ENCODE data around the gene RRAS.

GRCh38 chr19:49667473-49667872, 27.5 kb upstream of the RRAS start:
- TF ChIP-seq CTCF (IDR thresholded peaks at IDR 0.05): no peak
- no peak for TF ChIP-seq EP300 (IDR thresholded peaks at IDR 0.05)
- TF ChIP-seq POLR2A (IDR thresholded peaks at IDR 0.05): no peak

All from ovary (tissue), 3 donors.